ENCODE results near the gene JUP. TPM values are rescaled to one million over a fixed set of nuclear protein-coding genes. Genes with fewer than 3 reads are reported as not detected.

Gene JUP
- total and polyA plus RNA-seq, 2 of the 4 experiments (the other 2 are of a cell fraction), result 12.9 to 27.3 TPM

DNA sequence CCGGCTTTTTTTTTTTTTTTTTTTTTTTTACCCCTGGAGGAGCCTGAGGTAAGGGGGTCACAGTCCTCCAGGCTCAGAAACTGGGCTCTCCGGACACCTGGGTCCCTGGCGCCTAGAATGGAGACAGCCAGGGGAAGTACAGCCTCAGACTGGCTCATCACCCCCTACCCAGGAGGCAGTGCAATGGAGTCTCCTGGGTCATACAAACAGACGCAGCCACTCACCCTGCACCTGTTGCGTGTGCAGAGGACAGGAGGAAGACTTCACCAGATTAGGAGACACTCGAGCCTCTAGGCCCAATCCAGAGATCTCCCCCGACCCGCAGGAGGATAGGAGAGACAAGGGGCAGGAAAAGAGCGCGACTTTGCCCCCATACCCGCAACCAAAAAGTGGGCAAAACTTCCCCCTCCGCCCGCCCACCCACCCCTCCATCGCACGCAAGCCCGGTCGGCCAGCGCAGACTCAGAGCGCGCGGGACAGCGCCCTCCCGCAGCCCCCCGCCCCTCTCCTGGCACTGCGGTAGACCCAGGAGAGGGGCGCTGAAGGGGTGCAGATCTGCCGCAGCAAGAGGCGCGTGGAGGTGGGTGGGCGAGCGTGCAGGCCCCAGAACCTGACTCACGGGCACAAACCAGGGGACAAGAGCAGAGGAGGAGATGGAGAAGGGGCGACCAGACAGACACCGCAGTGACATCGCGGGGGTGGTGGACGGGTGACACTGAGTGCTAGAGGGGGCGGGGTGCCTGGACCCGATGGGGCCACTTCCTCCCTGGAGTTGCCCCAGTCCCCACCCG is 53.0 kb downstream of the JUP start (continued):
- TF ChIP-seq BHLHE40 (IDR thresholded peaks at IDR 0.05; ENCODE audit: low read depth, low read length), result no peak

GRCh38 chr17:41731836-41732235 is 54.7 kb downstream of the JUP start:
- Histone ChIP-seq H4K8ac (ENCODE audit: low read depth in 2 of 2, low read length in 2 of 2) (no peak overlapping the region), H3K23ac (ENCODE audit: low read depth, low read length) (no peak overlapping the region), H2BK20ac (ENCODE audit: low read depth, low read length) (no peak overlapping the region), H3K4me3 (ENCODE audit: insufficient read depth, low read depth, low read length) (no peak overlapping the region), H2BK15ac (ENCODE audit: low read depth, low read length) (no peak overlapping the region), H3K4me1 (ENCODE audit: control insufficient read depth, insufficient read depth, low read length) (no peaks in the 10 kb centered on the region), H2AK5ac (ENCODE audit: low read depth, low read length) (no peak overlapping the region), H3K9me3 (ENCODE audit: control insufficient read depth, insufficient read depth, low read length) (no peaks in the 10 kb centered on the region), H3K9ac (ENCODE audit: low read depth, low read length) (no peak overlapping the region), H2AFZ (replicated peaks; ENCODE audit: low read length, poor library complexity) (no peak overlapping the region), H2BK120ac (ENCODE audit: low read depth, low read length) (no peak overlapping the region), H4K91ac (ENCODE audit: insufficient read depth, low read depth, low read length) (no peak overlapping the region), H3K36me3 (ENCODE audit: control insufficient read depth, insufficient read depth, low read length) (no peaks in the 10 kb centered on the region), H3K9me1 (ENCODE audit: insufficient read depth, low read length) (no peaks in the 10 kb centered on the region), H3K27ac (ENCODE audit: insufficient read depth, low read length) (no peak overlapping the region), H4K5ac (ENCODE audit: low read depth, low read length) (no peak overlapping the region), H3K27me3 (ENCODE audit: control insufficient read depth, insufficient read depth, low read length) (peaks cover 62% of the 10 kb centered on the region), H3K56ac (ENCODE audit: extremely low read depth, insufficient read depth, low read length) (no peak overlapping the region), H3K14ac (replicated peaks; ENCODE audit: low read depth, low read length) (no peak overlapping the region), H4K20me1 (ENCODE audit: insufficient read depth, low read length) (no peaks in the 10 kb centered on the region), H2BK5ac (ENCODE audit: low read depth, low read length, poor library complexity, severe bottlenecking) (no peak overlapping the region), H2AK9ac (replicated peaks; ENCODE audit: low read depth, low read length, poor library complexity) (no peak overlapping the region), H3K79me1 (ENCODE audit: low read depth in 1 of 2, low read length in 2 of 2) (no peaks in the 10 kb centered on the region), H3K4me2 (ENCODE audit: low read depth, low read length) (no peak overlapping the region), H3K18ac (ENCODE audit: low read depth, low read length) (no peak overlapping the region), H3K4ac (ENCODE audit: low read depth, low read length) (no peak overlapping the region)
- no TSS peak for BruUV-seq (replicated peaks)
- ChIA-PET POLR2A (ENCODE audit: unreplicated experiment) (no interaction called here), CTCF (no interaction called here)
- in situ Hi-C loops (cut with MboI; ENCODE audit: low sequenced_read_pairs), result loop anchor here (10.0 kb wide), 1 partner anchor 233 kb away; the partner anchor contains the start of gene CNP
- intact Hi-C loops (cut with micrococcal nuclease), result no loop called here
- DNase-seq (no peak), ATAC-seq (ENCODE audit: low read depth) (no peak)
- dilution Hi-C loops (cut with HindIII; ENCODE audit: low sequenced_read_pairs, unreplicated experiment), result no loop called here
- WGBS, 2 experiments (ENCODE audit: extremely low coverage in 2 of 2, insufficient read length in 1 of 2), result no CpG with 5 or more reads among the region's 3 CpGs
- TF ChIP-seq CHD1 (IDR thresholded peaks at IDR 0.05; ENCODE audit: low read depth, low read length), result no peak
- TF ChIP-seq RFX5 (IDR thresholded peaks at IDR 0.05; ENCODE audit: low read depth, low read length), result no peak
- TF ChIP-seq MAZ (IDR thresholded peaks at IDR 0.05; ENCODE audit: borderline replicate concordance, low read depth, low read length), result no peak
- no peak for TF ChIP-seq CTCF (conservative IDR thresholded peaks at IDR 0.05; ENCODE audit: low read depth, low read length)
- no peak for TF ChIP-seq RAD21 (IDR thresholded peaks at IDR 0.05; ENCODE audit: low read length)
- no peak for TF ChIP-seq MAFK (IDR thresholded peaks at IDR 0.05; ENCODE audit: low read depth, low read length)
- no peak for TF ChIP-seq RCOR1 (IDR thresholded peaks at IDR 0.05; ENCODE audit: insufficient replicate concordance, low read length)
